SHP77 treated with DMSO at 0.1 percent for 48 hours (cell line): ENCODE results near the gene SUPT5H.

Source experiments
- DNase-seq: peaks from one replicate; lab custom pipeline; 2025; lab: John Stamatoyannopoulos, UW

Gene SUPT5H

GRCh38 chr19:39409208-39410016 is 36.0 kb upstream of the SUPT5H start:
- DNase-seq = peak; percentile 59

GRCh38 chr19:39410017-39410830 is 35.2 kb upstream of the SUPT5H start:
- DNase-seq = no peak

- DNase-seq = no peak
Measured at GRCh38 chr19:39410831-39411080, 34.6 kb upstream of the SUPT5H start.

GRCh38 chr19:39411081-39411831 is 34.1 kb upstream of the SUPT5H start:
- no peak for DNase-seq

GRCh38 chr19:39411832-39412099 is 33.6 kb upstream of the SUPT5H start:
- DNase-seq = peak; percentile 98

- peak; percentile 99 for DNase-seq
Measured at GRCh38 chr19:39412100-39412866, 33.1 kb upstream of the SUPT5H start, which contains the start of gene PLEKHG2. Gene PLEKHG2, plus strand, starts transcription at chr19:39412669. Its CDS starts 1,418 bp downstream, at chr19:39414087.

- no peak for DNase-seq
Measured at GRCh38 chr19:39412867-39413271, 32.5 kb upstream of the SUPT5H start.

GRCh38 chr19:39413272-39413910 is 32.0 kb upstream of the SUPT5H start:
- no peak for DNase-seq

- no peak for DNase-seq
Measured at GRCh38 chr19:39413911-39414608, 31.3 kb upstream of the SUPT5H start.

- DNase-seq = no peak
Measured at GRCh38 chr19:39415111-39416046, 30.0 kb upstream of the SUPT5H start.

GRCh38 chr19:39416152-39417120 is 28.9 kb upstream of the SUPT5H start:
- DNase-seq = no peak

- no peak for DNase-seq
Measured at GRCh38 chr19:39417463-39418181, 27.8 kb upstream of the SUPT5H start.

- DNase-seq = no peak
Measured at GRCh38 chr19:39419003-39419402, 26.4 kb upstream of the SUPT5H start.

GRCh38 chr19:39420769-39421168 is 24.6 kb upstream of the SUPT5H start:
- no peak for DNase-seq

GRCh38 chr19:39422020-39422419 is 23.4 kb upstream of the SUPT5H start:
- DNase-seq = no peak

GRCh38 chr19:39423258-39424086 is 21.9 kb upstream of the SUPT5H start:
- no peak for DNase-seq

GRCh38 chr19:39424934-39425333 is 20.4 kb upstream of the SUPT5H start:
- no peak for DNase-seq
